Right ventricle myocardium inferior (tissue), 1 donor: Measurements from ENCODE around the gene TFF1. TPM values are rescaled to one million over a fixed set of nuclear protein-coding genes. Genes with fewer than 3 reads are reported as not detected.
A peak's percentile ranks its signal among the peaks of the same experiment; 100 is the strongest.

ENCODE experiments used
- ATAC-seq: fragments of 200-7000 bp; cut with Tn5 transposase; one replicate; pipeline ENCODE4 v1.9.1; 2020; ENCODE audit warnings: mild to moderate bottlenecking, moderate library complexity
- DNase-seq: peaks from one replicate; pipeline ENCODE4 v3.0.0; 2021; ENCODE audit errors: missing footprints
- intact Hi-C: fragments of 100-400 bp; cut with DNase I; formaldehyde crosslinking; loops from one replicate; pipeline ENCODE4 v1.11.0; 2022
- total RNA-seq: library from RNA; stranded (reverse); fragmentation: NEBNext Ultra II Directional; extraction: Animal tissue kit (Norgen Biotek cat#: 25700); gene quantifications from one replicate; pipeline ENCODE4 v1.2.1, GENCODE V29; 2021
- donor health status: DM: no; HTN: yes; CAD: no; lungs with severe emphysema.

The TFF1 gene
- total RNA-seq, 1 donor from 2014 or later: not detected

DNA sequence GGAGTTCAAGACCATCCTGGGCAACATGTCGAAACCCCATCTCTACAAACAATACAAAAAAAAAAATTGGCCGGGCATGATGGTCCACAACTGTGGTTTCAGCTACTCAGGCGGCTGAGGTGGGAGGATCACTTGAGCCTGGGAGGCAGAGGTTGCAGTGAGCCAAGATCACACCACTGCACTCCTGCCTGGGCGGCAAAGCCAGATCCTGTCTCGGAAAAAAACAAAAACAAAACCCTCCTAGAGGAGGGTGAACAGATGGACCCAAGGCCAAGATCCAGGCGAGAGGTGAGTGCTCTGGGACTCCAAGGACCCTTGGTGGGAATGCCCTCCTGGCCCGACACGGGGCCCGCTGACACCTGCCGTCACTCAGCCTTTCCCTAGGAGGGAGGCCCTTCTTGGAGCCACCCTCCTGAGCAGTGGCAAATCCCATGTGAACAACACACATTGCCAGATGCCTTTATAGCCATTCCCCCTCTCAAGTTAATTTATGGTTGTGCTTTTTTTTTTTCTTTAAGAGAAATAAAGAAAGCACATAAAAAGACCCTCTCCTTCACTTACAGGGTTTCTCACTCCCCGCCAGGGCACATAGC is 15.9 kb downstream of the TFF1 start:
- intact Hi-C loops: no loop called here
- ATAC-seq: no peak
- no peak for DNase-seq

DNA sequence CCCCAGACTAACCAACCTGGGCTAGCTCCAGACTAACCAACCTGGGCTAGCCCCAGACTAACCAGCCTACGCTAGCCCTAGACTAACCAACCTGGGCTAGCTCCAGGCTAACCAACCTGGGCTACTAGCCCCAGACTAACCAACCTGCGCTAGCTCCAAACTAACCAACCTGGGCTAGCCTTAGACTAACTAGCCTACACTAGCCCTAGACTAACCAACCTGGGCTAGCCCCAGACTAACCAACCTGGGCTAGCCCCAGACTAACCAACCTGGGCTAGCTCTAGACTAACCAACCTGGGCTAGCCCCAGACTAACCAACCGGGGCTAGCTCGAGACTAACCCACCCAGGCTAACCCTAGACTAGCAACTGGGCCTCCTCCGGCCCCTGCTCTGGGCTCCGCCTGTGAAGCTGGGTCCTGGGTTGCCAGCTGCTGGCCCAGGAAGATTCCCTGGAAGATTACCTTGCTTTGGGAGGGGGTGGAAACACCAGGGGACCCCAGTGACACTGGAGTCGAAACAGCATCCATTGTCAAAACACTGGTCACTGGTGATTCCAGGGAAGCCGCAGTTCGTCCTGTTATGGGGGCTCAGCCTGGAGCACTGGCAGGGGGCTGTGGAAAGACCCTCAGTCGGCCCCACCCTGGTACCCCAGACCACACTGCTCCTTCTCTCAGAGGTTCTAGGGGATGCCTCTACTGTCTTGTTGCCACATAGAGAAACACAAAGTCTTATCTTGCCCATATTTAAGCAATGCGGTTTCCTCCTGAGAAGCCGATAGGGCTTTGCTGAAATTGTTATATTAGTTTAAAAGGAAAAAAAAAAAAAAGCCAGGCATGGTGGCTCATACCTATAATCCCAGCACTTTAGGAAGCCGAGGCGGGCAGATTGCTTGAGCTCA is 16.7 kb downstream of the TFF1 start:
- intact Hi-C loops: no loop called here
- DNase-seq (no peak), ATAC-seq (no peak)

DNA sequence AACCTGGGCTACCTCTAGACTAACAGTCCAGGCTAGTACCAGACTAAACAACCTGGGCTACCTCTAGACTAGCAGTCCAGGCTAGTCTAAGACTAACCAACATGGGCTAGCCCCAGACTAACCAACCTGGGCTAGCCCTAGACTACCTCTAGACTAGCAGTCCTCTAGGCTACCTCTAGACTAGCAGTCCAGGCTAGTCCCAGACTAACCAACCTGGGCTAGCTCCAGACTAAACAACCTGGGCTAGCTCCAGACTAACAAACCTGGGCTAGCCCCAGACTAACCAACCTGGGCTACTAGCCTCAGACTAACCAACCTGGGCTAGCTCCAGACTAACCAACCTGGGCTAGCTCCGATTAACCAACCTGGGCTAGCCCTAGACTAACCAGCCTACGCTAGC is 17.6 kb downstream of the TFF1 start:
- intact Hi-C loops: no loop called here
- ATAC-seq (no peak), DNase-seq (no peak)

DNA sequence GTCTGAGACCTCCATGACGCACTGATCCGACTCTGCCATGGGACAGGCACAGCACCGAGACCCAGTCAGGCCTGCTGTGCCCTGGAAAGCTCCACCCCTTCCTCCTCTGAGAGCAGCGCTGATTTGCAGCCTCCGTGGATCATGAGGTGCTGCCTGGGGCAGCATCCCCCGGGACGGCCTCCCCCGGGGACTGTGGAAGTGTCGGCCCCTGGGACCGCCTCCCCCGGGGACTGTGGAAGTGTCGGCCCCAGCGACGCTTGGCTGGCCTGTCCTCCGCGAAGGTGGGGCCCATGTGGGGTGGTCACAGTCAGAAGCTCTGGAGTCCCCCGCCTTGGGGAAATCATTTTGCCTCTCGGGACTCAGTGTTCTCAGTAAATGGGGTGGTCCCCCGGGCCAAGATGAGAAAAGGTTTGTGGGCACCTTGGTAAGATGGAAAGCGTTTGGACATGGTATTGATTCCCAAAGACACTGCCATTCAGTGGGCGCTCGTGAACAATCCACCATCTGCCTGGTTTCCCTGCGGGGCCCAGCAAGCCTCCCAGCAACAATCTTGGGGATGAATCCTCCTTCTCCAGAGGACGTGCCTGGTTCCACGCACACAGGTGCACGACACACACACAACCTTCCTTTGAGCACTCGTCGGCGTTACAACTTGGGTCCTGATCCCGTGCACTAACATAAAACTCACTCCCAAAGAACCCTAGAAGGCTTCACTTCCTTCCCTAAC is 18.6 kb downstream of the TFF1 start:
- intact Hi-C loops: no loop called here
- no peak for DNase-seq
- no peak for ATAC-seq

DNA sequence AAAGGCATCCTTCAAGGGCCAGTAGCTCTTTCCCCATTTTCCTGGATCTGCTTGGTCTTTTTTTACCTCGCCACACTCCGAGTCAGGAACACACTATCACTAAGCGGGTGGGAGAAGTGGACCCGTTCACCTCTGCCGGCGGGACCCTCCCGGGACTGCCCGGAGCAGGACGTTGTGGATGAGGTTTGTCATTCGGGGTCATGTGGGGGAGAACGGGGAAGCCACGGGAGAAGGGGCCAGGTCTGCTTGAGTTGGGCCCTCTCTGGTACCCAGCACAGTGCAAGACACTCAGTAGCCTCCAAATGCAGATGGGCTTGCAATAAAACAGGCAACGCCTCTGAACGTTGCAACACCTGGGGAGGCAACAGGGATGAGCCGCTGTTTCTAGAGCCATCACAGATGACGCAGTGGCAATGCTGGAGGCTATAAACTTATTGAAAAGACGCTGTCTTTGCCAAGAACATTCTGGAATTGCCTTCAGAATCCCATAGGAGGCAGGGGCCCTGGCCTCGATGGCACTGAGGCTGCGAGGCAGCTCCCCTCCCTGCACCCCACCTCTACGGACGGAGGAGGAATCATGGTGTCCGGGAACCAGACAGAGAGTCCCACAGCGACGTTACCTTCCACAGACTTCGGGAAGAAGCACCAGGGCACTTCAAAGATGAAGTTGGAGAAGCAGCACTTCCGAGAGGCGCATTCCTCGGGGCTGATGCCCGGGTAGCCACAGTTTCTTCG is 19.3 kb downstream of the TFF1 start:
- intact Hi-C loops: no loop called here
- ATAC-seq (no peak), DNase-seq (no peak)

DNA sequence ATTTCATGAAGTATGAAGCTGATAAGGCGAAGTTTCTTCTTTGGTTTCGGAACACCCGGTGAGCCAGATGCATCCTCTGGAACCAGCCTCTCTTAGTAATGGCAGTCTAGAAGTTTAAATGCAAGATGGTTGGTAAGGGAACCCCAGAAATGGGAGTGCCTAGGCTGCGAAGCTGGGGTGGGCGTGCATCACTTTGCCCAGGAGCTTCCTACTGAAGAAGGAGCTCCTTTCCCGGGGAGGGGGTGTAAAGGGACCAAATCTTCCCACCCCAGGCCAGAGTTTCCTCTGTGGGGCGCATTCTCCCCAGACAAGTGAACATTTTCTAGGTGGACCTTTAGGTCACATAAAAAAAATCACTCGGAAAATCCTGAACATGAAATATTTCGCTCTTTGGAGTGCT is 19.9 kb downstream of the TFF1 start:
- ATAC-seq (no peak), DNase-seq (no peak)
- intact Hi-C loops: no loop called here

DNA sequence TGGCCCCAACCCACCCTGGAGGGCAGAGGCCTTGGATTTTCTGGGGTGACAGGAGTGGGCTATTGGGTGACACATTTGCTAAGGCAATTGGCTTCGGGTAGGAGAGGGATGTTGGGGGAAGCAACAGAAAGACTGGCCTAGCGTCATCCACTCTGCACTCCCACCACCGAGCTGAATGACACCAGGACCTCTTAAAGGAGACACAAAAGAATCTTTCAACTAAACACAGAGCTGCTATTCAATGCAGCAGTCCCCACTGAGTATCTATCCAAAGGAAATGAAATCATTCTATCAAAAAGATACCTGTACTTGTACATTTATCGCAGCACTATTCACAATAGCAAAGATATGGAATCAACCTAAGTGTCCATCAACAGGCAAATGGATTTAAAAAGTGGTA is 21.7 kb downstream of the TFF1 start:
- intact Hi-C loops: no loop called here
- no peak for DNase-seq
- ATAC-seq: no peak

DNA sequence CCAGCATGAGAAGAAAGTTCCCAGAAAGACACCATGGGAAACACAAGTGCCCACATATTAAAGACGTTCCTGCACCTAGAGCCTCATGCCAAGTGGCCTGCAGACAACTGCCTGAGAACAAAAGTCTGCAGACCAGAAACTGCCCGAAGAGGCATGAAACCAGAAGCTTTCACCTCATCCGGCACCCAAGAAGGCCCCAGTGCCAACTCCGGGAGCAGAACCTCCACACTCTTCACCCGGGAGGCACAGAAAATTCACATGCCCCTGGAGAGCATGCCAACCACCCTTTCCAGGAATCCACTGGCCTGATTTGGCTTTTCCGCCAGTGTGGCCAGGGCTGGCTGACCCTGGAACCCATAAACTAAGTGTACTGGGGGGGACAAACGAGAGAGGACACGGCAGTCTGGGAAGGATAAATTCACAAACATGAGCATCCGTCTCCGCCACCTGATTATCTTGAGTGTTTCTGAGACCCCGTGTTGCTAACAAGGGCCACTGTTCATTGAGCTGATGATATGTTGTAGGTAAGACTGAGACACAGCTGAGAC is 22.3 kb downstream of the TFF1 start:
- no peak for DNase-seq
- no peak for ATAC-seq
- intact Hi-C loops: no loop called here

DNA sequence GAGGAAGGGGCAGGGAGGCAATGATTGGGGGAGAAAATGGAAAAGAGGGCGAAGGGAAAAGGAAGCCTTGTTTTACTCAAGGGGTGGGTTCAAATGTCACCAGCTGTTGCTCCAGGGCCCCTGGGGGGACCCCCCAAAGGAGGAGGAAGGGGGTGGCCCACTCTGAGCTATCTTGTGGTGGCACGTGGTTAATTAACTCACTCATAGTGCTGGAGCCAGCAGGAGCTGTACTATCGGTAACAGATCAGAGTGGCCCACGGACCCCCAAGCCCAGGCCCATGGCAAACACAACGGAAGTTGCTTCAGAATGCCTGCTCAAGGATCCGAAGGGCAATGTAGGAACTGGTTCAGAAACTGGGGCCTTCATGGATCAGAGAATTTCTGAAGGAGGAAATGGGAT is 22.8 kb downstream of the TFF1 start:
- DNase-seq: no peak
- intact Hi-C loops: no loop called here

DNA sequence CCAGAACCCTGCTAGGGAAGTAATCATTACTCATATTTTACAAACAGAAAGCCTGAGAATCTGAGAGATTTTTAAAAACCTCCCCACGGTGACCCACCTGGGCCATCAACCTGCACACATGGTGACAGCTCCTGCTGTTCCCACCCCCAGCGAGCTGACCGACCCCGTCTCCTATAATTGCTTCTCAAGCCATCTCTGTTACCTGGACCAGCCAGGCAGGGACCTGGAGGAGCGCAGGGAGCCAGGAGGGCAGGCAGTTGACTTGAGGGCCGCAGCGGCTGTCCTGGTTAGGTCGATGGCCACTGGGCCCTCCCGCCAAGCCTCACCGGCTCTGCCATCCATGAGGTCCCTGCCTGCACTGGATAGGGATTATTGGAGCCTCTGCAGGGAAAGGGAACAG is 23.2 kb downstream of the TFF1 start:
- intact Hi-C loops: no loop called here
- ATAC-seq: no peak
- DNase-seq: no peak

More for the DNA sequence above, 22.8 kb downstream of the TFF1 start:
- no peak for ATAC-seq

DNA sequence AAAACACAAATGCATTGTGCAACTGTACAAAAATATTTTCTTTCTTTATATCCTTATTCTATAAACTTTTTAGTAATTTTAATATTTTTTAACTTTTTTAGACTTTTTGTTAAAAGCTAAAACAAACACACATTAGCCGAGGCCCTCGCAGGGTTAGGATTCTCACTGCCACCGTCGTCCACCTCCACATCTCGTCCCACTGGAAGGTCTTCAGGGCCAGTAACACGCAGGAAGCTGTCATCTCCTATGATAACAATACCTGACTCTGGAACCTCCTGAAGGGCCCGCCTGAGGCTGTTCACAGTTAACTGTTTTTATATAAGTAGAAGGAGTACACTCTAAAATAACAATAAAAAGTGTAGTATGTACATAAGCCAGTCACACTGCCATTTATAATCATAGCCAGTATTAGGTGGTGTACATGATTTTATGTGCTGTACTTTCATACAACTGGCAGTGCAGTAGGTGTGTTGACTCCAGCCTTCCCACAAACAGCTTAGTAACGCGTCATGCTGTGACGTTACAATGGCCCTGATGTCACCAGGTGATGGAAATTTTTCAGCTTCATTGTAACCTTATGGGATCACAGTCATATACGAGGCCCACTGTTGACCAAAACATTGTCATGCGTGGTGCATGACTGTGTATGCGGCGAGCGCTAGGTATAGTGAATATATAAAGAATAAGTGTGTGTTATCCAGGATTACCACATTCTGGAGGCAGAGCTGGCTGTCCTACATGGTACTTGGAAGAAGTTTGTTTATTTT is 24.4 kb downstream of the TFF1 start:
- ATAC-seq (no peak), DNase-seq (no peak)
- intact Hi-C loops: no loop called here

DNA sequence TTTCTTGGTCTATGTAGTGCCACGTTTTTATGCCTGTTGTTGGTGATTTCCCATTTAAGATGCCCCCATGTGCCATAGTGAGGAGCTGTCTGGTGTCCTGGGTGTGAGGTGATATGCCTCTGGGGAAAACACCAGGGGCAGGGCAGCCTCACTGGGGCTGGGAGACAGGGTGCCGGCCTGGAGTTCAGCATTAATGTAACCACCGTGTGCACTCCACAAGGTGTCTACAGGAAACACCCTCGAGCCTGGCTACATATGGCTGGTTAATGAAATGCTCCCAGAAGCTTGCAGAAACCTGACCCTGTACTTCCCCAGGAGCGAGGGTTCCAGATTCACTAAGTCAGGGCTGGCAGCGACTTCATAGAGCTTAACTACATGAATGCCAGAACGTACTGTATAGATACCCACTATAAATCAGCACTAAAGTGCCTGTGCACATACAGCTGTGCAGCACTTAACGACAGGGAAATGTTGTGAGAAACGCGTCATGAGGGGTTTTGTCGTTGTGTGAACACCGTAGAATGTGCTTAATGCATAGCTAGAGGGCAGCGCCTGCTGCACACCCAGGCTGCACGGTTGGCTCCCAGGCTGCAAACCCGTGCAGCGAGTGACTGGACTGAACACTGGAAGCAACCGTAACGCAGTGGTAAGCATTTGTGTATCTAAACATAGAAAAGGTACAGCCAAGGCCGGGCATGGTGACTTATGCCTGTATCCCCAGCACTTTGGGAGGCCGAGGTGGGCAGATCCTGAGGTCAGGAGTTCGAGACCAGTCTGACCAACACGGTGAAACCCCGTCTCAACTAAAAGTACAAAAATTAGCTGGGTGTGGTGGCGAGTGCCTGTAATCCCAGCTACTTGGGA is 25.9 kb downstream of the TFF1 start:
- intact Hi-C loops: no loop called here
- ATAC-seq: no peak
- DNase-seq: no peak

DNA sequence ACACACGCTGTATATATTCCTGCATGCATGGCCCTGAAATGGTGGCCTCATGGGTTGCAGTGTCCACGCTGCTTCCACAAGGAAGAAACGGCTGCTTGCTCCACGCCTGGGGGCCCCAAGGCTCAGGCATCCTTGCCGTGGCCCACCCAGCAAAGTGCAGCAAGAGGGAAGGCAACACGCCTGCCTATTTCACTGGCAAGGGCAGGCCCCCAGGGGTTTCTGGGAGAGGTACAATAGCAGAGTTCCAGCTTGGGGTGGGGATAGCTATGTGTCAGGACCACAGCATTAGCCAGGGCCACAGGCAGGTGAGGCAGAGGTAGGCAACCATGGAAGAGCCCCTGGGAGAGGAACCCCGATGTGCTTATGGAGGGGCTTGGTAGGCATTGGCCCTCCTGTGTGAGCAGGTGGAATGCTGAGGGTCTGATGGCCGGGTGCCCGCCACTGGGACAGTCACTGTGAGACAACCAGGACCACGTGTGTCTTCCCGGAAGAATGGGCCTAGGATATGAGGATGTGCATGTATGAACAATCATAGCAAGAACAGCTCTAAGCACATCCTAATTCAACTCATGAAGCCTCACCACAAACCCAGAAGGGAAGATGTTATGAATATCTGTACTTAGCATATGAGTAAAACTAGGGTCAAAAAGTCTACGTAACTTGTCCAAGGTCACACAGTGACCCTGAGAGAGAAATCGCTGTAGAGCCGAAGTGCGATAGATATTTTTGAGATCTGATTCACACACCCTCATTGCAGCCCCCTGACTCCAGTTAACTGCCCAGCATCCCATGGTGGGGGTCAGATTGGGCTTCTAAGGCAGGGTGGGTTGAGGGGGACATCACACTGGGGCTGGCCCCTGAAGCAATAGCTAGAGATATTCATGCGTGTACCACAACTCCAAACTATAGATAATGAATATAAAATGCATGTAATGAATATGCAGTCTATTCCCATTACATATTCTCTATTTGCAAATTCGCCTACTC is 27.3 kb downstream of the TFF1 start:
- DNase-seq (no peak), ATAC-seq (no peak)
- intact Hi-C loops: loop anchor here (5.0 kb wide), 1 partner anchor 108 kb away; no protein-coding TSS in a partner anchor

DNA sequence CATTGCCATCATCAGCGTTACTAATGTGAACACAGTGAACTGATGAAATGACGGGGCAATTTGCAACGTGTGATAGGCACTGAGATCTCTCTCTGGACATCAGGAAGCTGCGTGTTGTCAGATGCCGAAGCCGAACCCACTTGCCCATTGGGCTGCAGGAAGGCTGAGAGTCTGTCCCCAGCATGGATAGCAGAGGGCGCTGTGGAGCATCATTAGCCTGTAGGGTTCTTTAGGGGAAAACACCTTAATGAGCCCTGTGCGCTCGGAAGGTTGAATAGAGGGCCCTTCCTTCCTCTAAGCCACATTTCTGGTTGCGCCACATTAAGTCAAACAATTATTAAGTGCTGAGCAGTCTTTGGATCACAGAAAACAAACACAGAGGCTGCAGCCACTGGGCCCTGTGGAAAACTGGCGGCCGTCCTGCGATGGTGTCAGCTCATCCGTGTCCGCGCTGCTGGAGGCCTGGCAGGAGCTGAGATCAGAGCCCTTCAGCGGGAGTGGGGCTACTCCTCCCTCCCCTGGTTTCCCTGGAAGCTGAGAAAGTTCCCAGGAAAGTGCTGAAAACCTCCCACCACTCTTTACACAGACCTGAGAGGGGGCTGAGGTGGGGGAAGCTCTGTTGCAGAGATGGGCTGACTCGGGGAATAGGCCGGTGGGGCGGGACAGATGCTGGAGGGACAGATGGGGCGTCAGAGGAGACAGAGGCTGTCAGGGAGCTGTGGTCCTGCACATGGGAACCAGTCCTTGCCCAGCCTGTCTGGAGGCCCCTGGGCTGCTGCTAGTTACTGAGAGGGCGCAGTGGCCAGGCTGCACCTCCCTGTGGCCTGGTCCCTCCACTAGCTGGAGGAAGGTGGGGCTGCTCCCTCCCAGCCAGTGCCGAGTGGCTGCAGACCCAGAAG is 28.3 kb downstream of the TFF1 start:
- intact Hi-C loops: loop anchor here (5.0 kb wide), 1 partner anchor 109 kb away; no protein-coding TSS in a partner anchor
- no peak for DNase-seq
- peak; percentile 50 for ATAC-seq

DNA sequence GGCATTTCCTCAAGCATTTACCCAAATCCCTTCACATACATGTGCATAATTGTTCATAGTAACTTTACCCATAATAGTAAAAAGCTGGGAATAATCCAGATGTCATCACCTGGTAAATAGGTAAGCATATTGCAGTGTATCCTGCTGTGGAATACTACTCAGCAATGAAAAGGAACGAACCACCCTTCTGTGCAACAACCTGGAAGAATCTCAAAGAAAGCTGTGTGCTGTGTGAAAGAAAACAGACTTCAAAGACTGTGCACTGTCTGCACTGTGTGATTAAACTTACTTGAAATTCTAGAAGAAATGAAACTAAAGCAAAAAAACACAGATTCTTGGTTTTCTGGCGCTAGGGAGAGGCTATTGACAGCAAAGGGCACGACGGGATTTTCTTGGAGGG is 29.1 kb downstream of the TFF1 start:
- no peak for ATAC-seq
- no peak for DNase-seq
- intact Hi-C loops: loop anchor here (5.0 kb wide), 1 partner anchor 110 kb away; no protein-coding TSS in a partner anchor
